GM18505 (cell line): ENCODE measurements around the gene B9D1.

ENCODE experiments used
- ATAC-seq: cut with Tn5 transposase; IDR thresholded peaks from one replicate; pipeline ENCODE4 v1.9.1; 2021; ENCODE audit not compliant: unreplicated experiment
- POLR2A ChIP-seq: IDR thresholded peaks from 4 replicates; pipeline ENCODE4 v1.6.1; 2011; ENCODE audit warnings: borderline replicate concordance; ENCODE audit not compliant: insufficient read depth, insufficient read length; ENCODE audit errors: extremely low read depth

Gene B9D1

DNA sequence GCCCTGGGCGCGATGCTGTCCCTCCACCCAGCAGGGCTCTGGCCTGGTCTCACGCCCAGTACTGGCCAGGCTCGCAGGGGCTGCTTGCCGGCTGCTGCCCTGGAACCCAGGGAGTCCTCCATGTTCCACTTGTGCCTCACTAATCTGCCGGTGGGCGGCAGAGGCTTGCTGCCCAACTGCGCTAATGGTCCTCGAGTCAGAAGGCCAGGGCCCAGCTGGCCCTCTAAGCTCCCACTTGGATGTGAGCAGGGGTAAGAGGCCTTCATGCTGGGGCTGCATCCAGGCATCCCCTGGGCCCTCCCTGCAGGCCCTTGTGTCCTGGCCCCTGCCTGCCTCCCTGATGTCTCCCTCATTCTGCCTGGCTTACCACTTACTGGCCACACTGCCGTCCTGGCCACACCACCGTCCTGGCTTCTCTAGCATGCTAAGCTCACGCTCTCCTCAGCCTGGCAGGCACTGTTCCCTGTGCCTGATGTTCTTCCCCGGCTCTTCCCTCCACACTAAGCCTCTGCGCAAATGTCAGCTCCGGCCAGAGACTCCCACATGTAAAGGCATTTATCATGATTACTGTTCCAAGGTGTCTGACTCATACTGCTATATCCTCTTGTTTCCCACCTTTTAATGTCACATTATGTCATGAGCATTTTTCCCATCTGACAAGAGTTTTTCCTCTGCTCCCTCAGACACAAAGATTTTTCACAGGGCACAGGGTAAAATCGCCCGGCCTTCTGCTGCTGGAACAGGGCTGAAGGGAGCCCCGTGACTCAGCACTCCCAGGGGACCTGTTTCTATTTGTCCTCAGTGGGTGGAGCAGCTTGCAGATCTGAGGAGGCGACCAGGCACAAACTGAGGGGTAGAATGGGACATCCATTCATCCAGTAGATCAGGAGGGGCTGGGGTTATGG lies 15.9 kb downstream of the B9D1 start:
- TF ChIP-seq POLR2A, result no peak
- ATAC-seq, result no peak

DNA sequence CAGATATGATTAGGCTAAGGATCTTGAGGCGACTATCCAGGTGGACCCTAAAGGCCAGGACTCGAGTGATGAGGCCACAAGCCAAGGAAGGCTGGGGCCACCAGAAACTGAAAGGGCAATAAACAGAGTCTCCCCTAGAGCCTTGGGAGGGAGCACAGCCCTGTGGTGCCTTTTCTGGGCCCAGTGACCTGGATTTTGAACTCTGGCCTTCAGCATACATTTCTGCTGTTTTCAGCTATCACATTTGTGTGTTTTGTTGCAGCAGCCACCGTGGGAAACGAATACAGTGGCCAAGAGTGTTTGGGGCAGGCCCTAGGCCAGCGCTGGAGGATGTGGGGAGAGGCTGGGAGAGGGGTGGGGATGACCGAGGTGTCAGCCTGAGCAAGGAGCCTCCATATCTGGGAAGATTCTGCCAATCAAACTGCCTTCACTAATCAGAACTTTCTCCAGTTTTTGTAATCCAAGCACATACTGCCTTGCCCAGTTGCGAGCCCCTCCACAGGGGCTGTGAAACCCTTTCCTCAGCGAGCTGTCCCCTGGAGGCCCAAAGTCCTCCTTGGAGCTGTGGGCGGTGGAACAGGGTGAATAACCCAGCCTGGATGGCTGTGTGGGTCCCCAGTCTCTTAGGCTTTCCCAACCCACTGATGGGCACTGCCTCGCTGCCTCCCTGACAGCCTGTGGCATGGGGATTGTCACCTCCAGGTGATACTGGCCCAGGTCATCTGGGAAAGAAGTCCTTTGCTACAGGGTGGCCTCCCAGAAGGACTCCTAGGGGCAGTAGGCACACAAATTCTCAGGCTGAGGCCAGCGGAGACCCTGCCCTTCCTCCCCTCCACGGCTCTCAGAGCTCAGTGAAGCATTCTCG lies 16.8 kb downstream of the B9D1 start:
- no peak for ATAC-seq
- TF ChIP-seq POLR2A, result no peak

DNA sequence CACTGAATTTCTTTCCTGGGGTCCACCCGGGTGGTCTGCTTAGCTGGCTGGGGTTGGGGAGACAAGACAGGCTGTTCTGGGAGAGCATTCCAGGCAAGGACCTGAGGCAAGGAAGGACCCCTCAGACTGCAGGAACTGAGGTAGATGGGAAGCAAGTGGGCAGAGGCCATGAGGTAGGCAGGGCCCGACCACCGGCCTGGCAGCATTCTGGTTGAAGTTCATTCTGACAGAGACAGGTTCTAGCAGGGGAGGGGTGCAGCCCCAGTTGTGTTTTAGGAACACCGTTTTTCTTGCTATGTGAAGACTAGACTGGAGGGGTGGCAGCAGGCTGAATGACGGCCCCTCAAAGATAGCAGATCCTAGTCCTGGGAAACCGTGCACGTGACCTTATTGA lies 17.5 kb downstream of the B9D1 start:
- no peak for ATAC-seq
- TF ChIP-seq POLR2A, result no peak

DNA sequence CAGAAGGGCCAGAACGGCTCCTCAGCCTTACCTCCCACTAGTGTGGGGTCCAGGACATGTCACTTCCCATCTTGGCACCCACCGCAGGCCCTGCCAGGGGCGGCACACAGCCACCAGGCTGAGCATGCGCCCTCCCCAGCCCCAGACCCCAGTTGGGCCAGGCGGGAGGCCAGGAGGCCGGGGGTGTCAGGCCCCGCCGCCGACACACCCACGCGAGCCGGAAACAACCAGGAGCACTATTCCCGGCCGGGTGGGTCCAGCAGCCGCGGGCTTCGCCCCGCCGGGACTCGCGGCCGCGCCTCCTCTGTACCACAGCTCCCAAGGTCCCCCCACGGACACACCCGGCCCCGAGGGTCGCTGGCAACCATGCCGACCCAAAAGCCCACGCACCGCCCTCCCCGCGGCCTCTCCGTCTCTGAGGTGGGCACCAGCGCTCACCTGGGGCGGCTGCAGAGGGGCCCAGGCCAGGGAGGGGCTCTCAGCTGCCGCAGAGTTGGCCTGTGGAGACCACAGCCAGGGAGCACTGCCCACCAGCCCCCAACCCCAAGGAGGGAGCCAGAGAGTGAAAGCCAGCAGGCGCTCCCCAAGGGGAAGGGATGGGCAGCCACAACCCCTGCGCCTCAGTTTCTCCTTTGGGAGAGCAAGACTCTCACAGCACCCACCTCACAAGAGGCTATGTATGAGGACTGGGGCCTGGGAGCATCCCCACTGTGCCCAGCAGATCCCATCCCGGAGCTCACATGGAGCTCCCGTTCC lies 18.0 kb downstream of the B9D1 start:
- no peak for ATAC-seq
- TF ChIP-seq POLR2A, result no peak

DNA sequence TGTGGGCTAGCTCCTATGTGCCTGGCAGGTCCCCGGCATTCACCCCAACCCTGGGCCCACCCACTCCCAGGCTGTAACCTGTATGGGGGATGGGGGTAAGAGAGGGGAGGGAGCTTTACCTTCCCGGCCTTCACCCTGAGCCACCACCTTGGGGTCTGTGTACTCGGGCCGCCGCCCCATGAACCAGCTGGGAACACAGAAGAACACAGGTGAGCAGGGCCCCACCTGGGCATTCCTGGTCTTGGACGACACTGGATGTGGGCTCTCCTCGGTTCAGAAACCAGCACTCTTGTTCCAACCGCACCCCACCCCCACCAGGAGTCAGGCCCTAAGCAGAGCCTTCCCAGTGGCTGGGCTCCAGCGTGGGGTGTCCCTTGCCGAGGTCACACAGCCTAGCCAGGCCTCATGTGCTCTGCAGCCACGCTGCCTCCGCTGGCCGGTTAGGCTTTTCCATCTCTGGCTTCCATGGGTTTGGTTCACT lies 18.8 kb downstream of the B9D1 start:
- no peak for TF ChIP-seq POLR2A
- ATAC-seq, result no peak

DNA sequence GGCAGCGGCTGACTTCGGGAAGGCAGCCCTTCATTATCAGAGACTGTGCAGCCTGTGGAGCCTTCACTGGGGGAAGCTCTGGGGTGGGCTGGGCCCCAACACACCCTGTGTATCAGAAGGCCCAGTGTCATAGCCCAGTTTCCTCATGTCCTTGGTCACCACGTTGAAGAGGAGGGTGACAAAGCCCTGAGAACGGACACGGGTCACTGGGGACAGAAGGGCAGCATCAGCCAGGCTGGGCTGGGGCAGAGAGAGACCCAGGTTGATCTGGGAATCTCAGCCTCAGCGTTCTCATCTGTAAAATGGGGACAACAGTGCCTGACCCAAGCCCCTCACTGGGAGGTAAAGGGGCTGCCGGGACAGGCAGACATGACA lies 19.3 kb downstream of the B9D1 start:
- no peak for ATAC-seq
- no peak for TF ChIP-seq POLR2A

DNA sequence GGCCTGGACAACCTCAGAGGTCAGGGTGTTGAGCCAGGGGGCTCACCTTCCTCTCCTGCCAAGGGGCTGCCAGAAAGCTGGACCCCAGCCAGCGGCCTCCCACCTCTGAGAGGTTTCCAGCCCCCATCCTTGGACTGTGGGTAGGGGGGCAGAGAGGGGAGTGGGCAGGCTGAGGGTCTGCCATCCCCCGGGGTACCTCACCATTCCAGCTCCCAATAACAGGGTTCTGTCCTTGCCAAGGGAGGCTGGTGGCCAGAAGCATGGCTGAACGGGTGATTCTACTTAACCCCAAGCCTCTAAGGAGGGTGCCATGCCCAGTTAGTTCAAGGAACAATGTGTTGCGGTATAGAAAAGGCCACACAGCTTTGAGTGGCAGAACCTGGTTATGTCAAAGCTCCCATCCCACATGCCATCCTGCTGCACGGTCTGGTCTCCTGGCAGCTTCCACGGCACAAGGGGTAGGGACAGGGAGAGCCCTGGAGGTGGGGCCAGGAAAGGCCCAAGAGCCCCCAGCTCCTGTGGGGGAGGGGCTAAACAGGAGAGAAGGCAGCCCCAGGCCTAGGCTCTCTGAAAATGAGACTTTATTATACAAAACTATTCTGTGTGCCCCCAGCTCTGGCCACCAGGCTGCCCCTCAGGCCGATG lies 19.8 kb downstream of the B9D1 start:
- no peak for ATAC-seq
- TF ChIP-seq POLR2A, result no peak

DNA sequence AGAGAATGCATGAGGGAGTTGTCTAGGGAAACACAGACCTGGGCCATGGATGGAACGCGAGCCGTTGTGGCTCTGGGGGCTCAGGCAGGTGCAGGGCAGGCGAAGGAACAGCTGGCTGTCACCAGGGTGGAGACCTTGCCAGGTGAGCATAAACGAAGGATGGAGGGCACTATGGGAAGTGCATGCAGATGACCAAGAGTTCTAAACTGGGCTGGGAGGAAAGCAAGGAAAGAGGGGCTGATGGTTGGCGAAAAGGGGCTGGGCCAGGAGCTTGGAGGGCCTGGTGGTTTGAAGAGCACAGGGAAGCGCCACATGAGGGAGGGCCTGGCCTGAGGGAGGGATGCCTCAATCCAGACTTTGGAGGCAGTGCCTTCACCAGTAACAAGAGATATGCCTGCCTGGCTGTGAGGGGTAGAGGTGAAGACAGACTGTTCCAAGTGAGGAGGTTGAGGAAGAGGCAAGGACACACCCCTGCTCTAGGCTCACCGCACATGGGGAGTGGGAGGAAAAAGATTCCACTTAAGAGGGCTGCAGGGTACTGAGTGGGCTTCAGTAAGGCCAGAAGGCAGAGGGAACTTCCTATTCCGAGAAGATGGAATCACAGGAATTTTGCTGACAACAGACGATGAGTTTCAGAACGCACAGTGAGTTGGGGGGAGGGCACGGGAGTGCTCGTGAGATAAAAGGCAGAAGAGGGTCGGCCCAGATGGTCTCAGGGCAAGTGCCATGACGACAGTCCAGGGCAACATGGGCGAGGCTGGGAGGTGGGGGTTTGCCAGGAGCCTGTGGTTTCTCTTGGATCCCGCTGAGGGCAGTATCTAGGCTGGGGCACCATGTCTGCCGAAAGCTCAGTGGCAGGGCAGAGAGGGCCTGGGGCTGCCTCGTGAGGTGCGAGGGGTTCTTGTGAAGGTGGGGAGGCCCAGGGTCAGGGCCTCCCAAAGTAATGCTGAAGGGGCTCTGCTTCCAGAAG lies 20.6 kb downstream of the B9D1 start:
- TF ChIP-seq POLR2A, result no peak
- ATAC-seq, result no peak

DNA sequence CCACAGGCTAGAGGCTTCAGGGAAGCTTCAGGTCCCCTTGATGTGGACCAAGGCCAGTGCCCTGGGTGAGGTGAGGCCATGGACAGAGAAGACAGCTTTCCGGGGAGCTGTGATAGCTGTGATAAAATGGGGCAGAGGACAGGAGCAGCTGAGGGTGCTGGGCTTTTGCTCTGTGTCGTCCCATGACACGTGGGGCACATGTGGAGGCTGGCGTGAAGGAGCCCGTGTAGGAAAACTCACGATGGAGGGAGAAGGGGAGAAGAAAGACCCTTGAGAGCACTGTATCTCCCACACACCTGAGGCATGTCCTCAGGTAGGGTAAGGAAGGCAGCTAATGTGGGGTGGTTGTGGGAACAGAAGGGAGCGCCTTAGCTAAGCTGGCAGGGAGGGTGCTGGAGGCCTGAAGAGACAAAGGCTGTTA lies 21.3 kb downstream of the B9D1 start:
- ATAC-seq, result no peak
- no peak for TF ChIP-seq POLR2A

DNA sequence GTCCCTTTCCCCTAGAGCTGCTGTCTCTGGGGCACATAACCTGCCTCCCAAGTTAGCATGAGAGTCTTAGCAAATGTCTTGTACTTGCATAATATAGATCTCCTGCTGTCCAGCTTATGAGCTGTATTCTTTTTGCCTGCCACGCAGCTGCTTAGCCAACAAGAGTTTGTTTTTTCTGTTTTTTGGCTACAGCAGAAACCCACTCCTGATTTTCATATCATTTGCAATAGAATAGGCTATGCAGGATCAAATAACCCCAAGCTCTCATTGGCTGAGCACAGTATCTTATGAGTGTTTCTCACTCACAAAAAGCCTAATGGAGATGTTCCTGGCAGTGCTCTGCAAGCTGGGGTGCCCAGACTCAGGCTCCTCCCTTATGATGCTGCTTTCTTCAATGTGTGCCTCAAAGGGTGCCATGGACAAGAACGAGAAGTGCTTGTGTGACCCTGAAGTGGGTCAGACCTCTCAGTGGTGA lies 23.1 kb downstream of the B9D1 start:
- TF ChIP-seq POLR2A, result no peak
- no peak for ATAC-seq
